GM23338 (cell line): Measurements from ENCODE around the gene DISP3. TPM values are rescaled to one million over a fixed set of nuclear protein-coding genes. Genes with fewer than 3 reads are reported as not detected.

Experiments used
- ATAC-seq: fragments of 200-7000 bp; cut with Tn5 transposase; 3 replicates; pipeline ENCODE4 v1.9.1; 2020
- DNase-seq: peaks from one replicate; pipeline ENCODE4 v3.0.0-alpha.2; 2015; ENCODE audit warnings: low spot score
- H2AFZ ChIP-seq: fragments of 200-600 bp; sonication (generic); 2 replicates; pipeline ENCODE4 v1.8.0; 2016; ENCODE audit warnings: antibody characterized with exemption, mild to moderate bottlenecking, moderate library complexity
- H3F3A ChIP-seq: fragments of 200-600 bp; sonication (generic); replicated peaks from 2 replicates; pipeline ENCODE4 v1.8.0; 2017; ENCODE audit warnings: antibody characterized with exemption, mixed run types, low read depth
- H3K27ac ChIP-seq: fragments of 200-600 bp; sonication (generic); 2 replicates; pipeline ENCODE4 v1.6.1; 2016; ENCODE audit warnings: low read depth
- H3K27me3 ChIP-seq: fragments of 200-600 bp; sonication (generic); 2 replicates; pipeline ENCODE4 v1.8.0; 2016; ENCODE audit warnings: mild to moderate bottlenecking, mixed run types, moderate library complexity; ENCODE audit not compliant: insufficient read depth
- H3K36me3 ChIP-seq: fragments of 200-600 bp; sonication (generic); 2 replicates; pipeline ENCODE4 v1.8.0; 2016; ENCODE audit warnings: mild to moderate bottlenecking; ENCODE audit not compliant: insufficient read depth
- H3K4me1 ChIP-seq: fragments of 200-600 bp; sonication (generic); 2 replicates; pipeline ENCODE4 v1.8.0; 2016; ENCODE audit warnings: mild to moderate bottlenecking, moderate library complexity; ENCODE audit not compliant: insufficient read depth
- H3K4me2 ChIP-seq: fragments of 200-600 bp; sonication (generic); 2 replicates; pipeline ENCODE4 v1.7.1; 2017; ENCODE audit warnings: mixed run types
- H3K4me3 ChIP-seq: fragments of 200-600 bp; sonication (generic); 2 replicates; pipeline ENCODE4 v1.6.1; 2016; ENCODE audit warnings: mixed run types
- H3K79me2 ChIP-seq: fragments of 200-600 bp; sonication (generic); replicated peaks from 2 replicates; pipeline ENCODE4 v1.8.0; 2017; ENCODE audit warnings: mild to moderate bottlenecking; ENCODE audit not compliant: insufficient read depth
- H3K9me2 ChIP-seq: fragments of 200-600 bp; sonication (generic); 2 replicates; pipeline ENCODE4 v1.8.0; 2017; ENCODE audit not compliant: insufficient read depth
- H4K20me1 ChIP-seq: fragments of 200-600 bp; sonication (generic); replicated peaks from 2 replicates; pipeline ENCODE4 v1.8.0; 2017; ENCODE audit warnings: mild to moderate bottlenecking; ENCODE audit not compliant: insufficient read depth
- H3K27ac Mint-ChIP-seq: 2 replicates; pipeline ENCODE4 v1.8.0; 2020; ENCODE audit warnings: inconsistent platforms, mild to moderate bottlenecking, moderate library complexity, mixed read lengths
- H3K27me3 Mint-ChIP-seq: 3 replicates; pipeline ENCODE4 v1.8.0; 2022; ENCODE audit warnings: low read depth, mild to moderate bottlenecking, moderate library complexity, mixed read lengths, inconsistent platforms; ENCODE audit not compliant: insufficient read depth, poor library complexity
- H3K36me3 Mint-ChIP-seq: 3 replicates; pipeline ENCODE4 v1.8.0; 2021; ENCODE audit warnings: low read depth, mild to moderate bottlenecking, inconsistent platforms, moderate library complexity, mixed read lengths
- H3K4me1 Mint-ChIP-seq: 3 replicates; pipeline ENCODE4 v1.8.0; 2020; ENCODE audit warnings: mild to moderate bottlenecking, inconsistent platforms, mixed read lengths
- H3K4me3 Mint-ChIP-seq: 3 replicates; pipeline ENCODE4 v1.8.0; 2021; ENCODE audit warnings: moderate library complexity, mild to moderate bottlenecking, inconsistent platforms, mixed read lengths
- H3K9me3 Mint-ChIP-seq: 3 replicates; pipeline ENCODE4 v1.8.0; 2020; ENCODE audit warnings: moderate library complexity, mild to moderate bottlenecking, inconsistent platforms, mixed read lengths
- CREB1 ChIP-seq: fragments of 250-450 bp; sonication (Bioruptor Pico); IDR thresholded peaks from 2 replicates; pipeline ENCODE4 v1.5.0; 2020; ENCODE audit warnings: low read depth, mild to moderate bottlenecking, moderate library complexity
- ETS1 ChIP-seq: IDR thresholded peaks from 2 replicates; pipeline ENCODE4 v1.6.1; 2016; ENCODE audit warnings: antibody characterized with exemption
- EZH2 ChIP-seq: fragments of 200-600 bp; sonication (generic); IDR thresholded peaks from one replicate; pipeline ENCODE4 v1.8.0; 2017; ENCODE audit warnings: antibody characterized with exemption, mild to moderate bottlenecking, low read depth; ENCODE audit not compliant: unreplicated experiment
- EZH2phosphoT487 ChIP-seq: fragments of 200-600 bp; sonication (generic); IDR thresholded peaks from one replicate; pipeline ENCODE4 v1.8.1; 2018; ENCODE audit warnings: antibody characterized with exemption; ENCODE audit not compliant: unreplicated experiment
- JUNB ChIP-seq: IDR thresholded peaks from one replicate; pipeline ENCODE4 v1.6.1; 2016; ENCODE audit warnings: antibody characterized with exemption; ENCODE audit not compliant: unreplicated experiment
- NANOG ChIP-seq: IDR thresholded peaks from 2 replicates; pipeline ENCODE4 v1.6.1; 2016; ENCODE audit warnings: antibody characterized with exemption, borderline replicate concordance
- POLR2AphosphoS5 ChIP-seq: IDR thresholded peaks from 2 replicates; pipeline ENCODE4 v1.6.1; 2016; ENCODE audit warnings: antibody characterized with exemption, low read depth
- STAT1 ChIP-seq: IDR thresholded peaks from one replicate; pipeline ENCODE4 v1.6.1; 2016; ENCODE audit warnings: antibody characterized with exemption; ENCODE audit not compliant: unreplicated experiment
- ZNF114 ChIP-seq: fragments of 250-450 bp; sonication (Bioruptor Pico); IDR thresholded peaks from 2 replicates; pipeline ENCODE4 v1.5.0; 2020; ENCODE audit warnings: mild to moderate bottlenecking, moderate library complexity
- polyA plus RNA-seq: library from polyadenylated mRNA; unstranded; fragments of >200 nt; fragmentation: Nextera tagmentation; extraction: Ambion mirVana; gene quantifications from 2 replicates; pipeline ENCODE4 v1.2.1, GENCODE V29; 2016
- total RNA-seq: library from RNA; depleted of rRNA; stranded (reverse); fragments of >200 nt; shearing (Covaris generic); gene quantifications from 2 replicates; pipeline ENCODE4 v1.2.3, GENCODE V29; 2014
- TF ChIP-seq, protein P1 (sequence below), 2 experiments: fragments of 200-600 bp in 1 of 2; sonication (generic) in 1 of 2; conservative IDR thresholded peaks; 2 replicates each; pipeline versions ENCODE4 v1.5.1 to v1.6.1; 2016 to 2017; ENCODE audit warnings: antibody characterized with exemption in 2 of 2, low read depth in 2 of 2, mild to moderate bottlenecking in 2 of 2, moderate library complexity in 1 of 2
- TF ChIP-seq, protein P2 (sequence below): IDR thresholded peaks from one replicate; pipeline ENCODE4 v1.6.1; 2018; ENCODE audit warnings: antibody characterized with exemption; ENCODE audit not compliant: unreplicated experiment

The DISP3 gene
- total and polyA plus RNA-seq, 2 experiments from 2014 or later = 3.2 to 11.1 TPM

GRCh38 chr1:11529330-11529729, 50.4 kb downstream of the DISP3 start (continued):
- TF ChIP-seq, protein P1, sequence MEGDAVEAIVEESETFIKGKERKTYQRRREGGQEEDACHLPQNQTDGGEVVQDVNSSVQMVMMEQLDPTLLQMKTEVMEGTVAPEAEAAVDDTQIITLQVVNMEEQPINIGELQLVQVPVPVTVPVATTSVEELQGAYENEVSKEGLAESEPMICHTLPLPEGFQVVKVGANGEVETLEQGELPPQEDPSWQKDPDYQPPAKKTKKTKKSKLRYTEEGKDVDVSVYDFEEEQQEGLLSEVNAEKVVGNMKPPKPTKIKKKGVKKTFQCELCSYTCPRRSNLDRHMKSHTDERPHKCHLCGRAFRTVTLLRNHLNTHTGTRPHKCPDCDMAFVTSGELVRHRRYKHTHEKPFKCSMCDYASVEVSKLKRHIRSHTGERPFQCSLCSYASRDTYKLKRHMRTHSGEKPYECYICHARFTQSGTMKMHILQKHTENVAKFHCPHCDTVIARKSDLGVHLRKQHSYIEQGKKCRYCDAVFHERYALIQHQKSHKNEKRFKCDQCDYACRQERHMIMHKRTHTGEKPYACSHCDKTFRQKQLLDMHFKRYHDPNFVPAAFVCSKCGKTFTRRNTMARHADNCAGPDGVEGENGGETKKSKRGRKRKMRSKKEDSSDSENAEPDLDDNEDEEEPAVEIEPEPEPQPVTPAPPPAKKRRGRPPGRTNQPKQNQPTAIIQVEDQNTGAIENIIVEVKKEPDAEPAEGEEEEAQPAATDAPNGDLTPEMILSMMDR (conservative IDR thresholded peaks at IDR 0.05; ENCODE audit: low read depth in 2 of 2) = no peak
- TF ChIP-seq POLR2AphosphoS5 = no peak
- no peak for TF ChIP-seq CREB1
- no peak for TF ChIP-seq EZH2
- TF ChIP-seq, protein P2, sequence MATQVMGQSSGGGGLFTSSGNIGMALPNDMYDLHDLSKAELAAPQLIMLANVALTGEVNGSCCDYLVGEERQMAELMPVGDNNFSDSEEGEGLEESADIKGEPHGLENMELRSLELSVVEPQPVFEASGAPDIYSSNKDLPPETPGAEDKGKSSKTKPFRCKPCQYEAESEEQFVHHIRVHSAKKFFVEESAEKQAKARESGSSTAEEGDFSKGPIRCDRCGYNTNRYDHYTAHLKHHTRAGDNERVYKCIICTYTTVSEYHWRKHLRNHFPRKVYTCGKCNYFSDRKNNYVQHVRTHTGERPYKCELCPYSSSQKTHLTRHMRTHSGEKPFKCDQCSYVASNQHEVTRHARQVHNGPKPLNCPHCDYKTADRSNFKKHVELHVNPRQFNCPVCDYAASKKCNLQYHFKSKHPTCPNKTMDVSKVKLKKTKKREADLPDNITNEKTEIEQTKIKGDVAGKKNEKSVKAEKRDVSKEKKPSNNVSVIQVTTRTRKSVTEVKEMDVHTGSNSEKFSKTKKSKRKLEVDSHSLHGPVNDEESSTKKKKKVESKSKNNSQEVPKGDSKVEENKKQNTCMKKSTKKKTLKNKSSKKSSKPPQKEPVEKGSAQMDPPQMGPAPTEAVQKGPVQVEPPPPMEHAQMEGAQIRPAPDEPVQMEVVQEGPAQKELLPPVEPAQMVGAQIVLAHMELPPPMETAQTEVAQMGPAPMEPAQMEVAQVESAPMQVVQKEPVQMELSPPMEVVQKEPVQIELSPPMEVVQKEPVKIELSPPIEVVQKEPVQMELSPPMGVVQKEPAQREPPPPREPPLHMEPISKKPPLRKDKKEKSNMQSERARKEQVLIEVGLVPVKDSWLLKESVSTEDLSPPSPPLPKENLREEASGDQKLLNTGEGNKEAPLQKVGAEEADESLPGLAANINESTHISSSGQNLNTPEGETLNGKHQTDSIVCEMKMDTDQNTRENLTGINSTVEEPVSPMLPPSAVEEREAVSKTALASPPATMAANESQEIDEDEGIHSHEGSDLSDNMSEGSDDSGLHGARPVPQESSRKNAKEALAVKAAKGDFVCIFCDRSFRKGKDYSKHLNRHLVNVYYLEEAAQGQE = no peak
- TF ChIP-seq EZH2phosphoT487 = no peak
- no peak for TF ChIP-seq ETS1
- no peak for TF ChIP-seq JUNB
- no peak for TF ChIP-seq ZNF114

DNA sequence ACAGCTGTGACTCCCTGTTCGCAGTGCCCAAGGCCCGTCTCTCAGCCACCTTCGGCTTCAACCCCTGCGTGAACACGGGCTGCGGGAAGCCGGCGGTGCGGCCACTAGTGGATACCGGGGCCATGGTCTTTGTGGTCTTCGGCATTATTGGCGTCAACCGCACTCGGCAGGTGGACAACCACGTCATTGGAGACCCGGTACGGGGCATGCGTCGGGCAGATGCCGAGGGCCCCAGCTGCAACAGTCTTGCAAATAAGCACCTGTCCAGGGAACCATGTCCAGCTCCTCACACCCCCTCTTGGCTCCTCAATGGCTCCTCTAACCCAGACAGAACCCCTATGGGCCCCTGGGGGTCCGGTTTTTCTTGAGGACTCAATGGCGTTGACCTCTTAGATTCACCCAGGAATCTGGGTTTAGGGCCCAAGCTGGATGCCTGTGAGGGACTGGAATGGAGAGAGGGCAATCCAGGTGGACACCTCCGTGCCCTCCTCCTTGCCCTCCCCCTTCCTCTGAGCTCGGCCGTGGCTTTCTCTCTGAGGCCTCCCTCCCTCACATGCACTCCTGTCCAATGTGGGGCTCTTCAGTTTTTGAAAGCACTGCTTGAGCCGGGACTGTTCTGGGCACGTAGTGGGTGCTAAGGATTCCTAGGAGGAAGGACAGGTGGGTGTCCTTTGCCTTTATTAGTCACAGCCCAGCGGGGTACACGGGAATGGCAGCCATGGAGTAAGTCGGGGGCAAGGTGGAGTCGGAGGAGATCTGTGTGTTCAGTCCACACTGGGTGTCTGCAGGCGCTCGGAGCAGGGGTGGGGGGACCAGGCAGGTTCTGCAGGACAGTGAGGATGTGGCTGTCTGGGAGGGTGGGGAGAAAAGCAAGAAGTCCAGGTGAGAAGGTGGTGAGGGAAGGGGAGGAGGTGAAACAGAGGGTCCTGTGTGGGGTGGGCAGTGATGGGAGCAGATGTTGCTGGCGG, 51.1 kb downstream of the DISP3 start:
- no peak for ATAC-seq
- Histone ChIP-seq H4K20me1 (no peaks in the 10 kb centered on the region), H3K4me2 (no peak overlapping the region), H3K4me3 (no peak overlapping the region), H3K27me3 (no peaks in the 10 kb centered on the region), H3K27ac (no peak overlapping the region), H3K36me3 (no peaks in the 10 kb centered on the region), H3F3A (no peaks in the 10 kb centered on the region), H3K79me2 (no peaks in the 10 kb centered on the region), H2AFZ (no peak overlapping the region), H3K9me2 (no peaks in the 10 kb centered on the region), H3K4me1 (no peaks in the 10 kb centered on the region)
- no peaks in the 10 kb centered on the region; the same call in 2 of the 3 replicates for H3K4me1 Mint-ChIP-seq
- no peak overlapping the region for H3K27ac Mint-ChIP-seq
- peaks cover 10% of the 10 kb centered on the region for H3K27me3 Mint-ChIP-seq
- no peak for DNase-seq
- no peaks in the 10 kb centered on the region for H3K9me3 Mint-ChIP-seq
- no peak overlapping the region for H3K4me3 Mint-ChIP-seq
- peaks cover 5% of the 10 kb centered on the region; the same call in 1 of the 3 replicates for H3K36me3 Mint-ChIP-seq
- TF ChIP-seq, protein P2 = no peak
- TF ChIP-seq STAT1 (no peak), EZH2 (no peak), EZH2phosphoT487 (no peak), CREB1 (no peak), ETS1 (no peak), POLR2AphosphoS5 (no peak), JUNB (no peak), ZNF114 (no peak), NANOG (no peak)
- TF ChIP-seq, protein P1 (conservative IDR thresholded peaks at IDR 0.05; ENCODE audit: low read depth in 2 of 2) = no peak
